ENCODE measurements around the gene CMSS1.

The CMSS1 gene

GRCh38 chr3:100044369-100044768 is 226.7 kb downstream of the CMSS1 start (continued):
- TF ChIP-seq ZNF8 (CRISPR knock-in tag; IDR thresholded peaks at IDR 0.05) (no peak), CSRNP3 (CRISPR knock-in tag; IDR thresholded peaks at IDR 0.05) (no peak), PPARA (CRISPR knock-in tag; IDR thresholded peaks at IDR 0.05; ENCODE audit: borderline replicate concordance) (no peak)

GRCh38 chr3:100045696-100046095 is 228.0 kb downstream of the CMSS1 start:
- ATAC-seq, result no peak
- no peak for TF ChIP-seq TCF4 (CRISPR knock-in tag; IDR thresholded peaks at IDR 0.05; ENCODE audit: borderline replicate concordance)
- TF ChIP-seq TSHZ2 (CRISPR knock-in tag; IDR thresholded peaks at IDR 0.05), result no peak
- no peak for TF ChIP-seq ARNTL (CRISPR knock-in tag; IDR thresholded peaks at IDR 0.05; ENCODE audit: borderline replicate concordance, low read depth)
- no peak for TF ChIP-seq ZNF8 (CRISPR knock-in tag; IDR thresholded peaks at IDR 0.05)
- no peak for TF ChIP-seq ZNF70 (CRISPR knock-in tag; IDR thresholded peaks at IDR 0.05)
- TF ChIP-seq CSRNP3 (CRISPR knock-in tag; IDR thresholded peaks at IDR 0.05), result no peak
- no peak for TF ChIP-seq CSDC2 (CRISPR knock-in tag; IDR thresholded peaks at IDR 0.05)
- no peak for TF ChIP-seq ZFP30 (CRISPR knock-in tag; IDR thresholded peaks at IDR 0.05)

- TF ChIP-seq CSRNP3 (CRISPR knock-in tag; IDR thresholded peaks at IDR 0.05), result no peak
- TF ChIP-seq GLIS3 (CRISPR knock-in tag; IDR thresholded peaks at IDR 0.05), result no peak
- TF ChIP-seq TSHZ2 (CRISPR knock-in tag; IDR thresholded peaks at IDR 0.05), result no peak
- TF ChIP-seq RARB (CRISPR knock-in tag; IDR thresholded peaks at IDR 0.05), result no peak
- no peak for TF ChIP-seq TOX (CRISPR knock-in tag; IDR thresholded peaks at IDR 0.05; ENCODE audit: borderline replicate concordance)
- TF ChIP-seq POU6F1 (CRISPR knock-in tag; IDR thresholded peaks at IDR 0.05; ENCODE audit: borderline replicate concordance, low read depth), result no peak
- no peak for TF ChIP-seq ZNF565 (CRISPR knock-in tag; conservative IDR thresholded peaks at IDR 0.05; ENCODE audit: low read depth)
- no peak for TF ChIP-seq CREB5 (CRISPR knock-in tag; IDR thresholded peaks at IDR 0.05; ENCODE audit: low read depth)
- no peak for TF ChIP-seq ESRRG (CRISPR knock-in tag; IDR thresholded peaks at IDR 0.05)
- no peak for TF ChIP-seq ZFP3 (CRISPR knock-in tag; IDR thresholded peaks at IDR 0.05)
- TF ChIP-seq TCF4 (CRISPR knock-in tag; IDR thresholded peaks at IDR 0.05; ENCODE audit: borderline replicate concordance), result no peak
- no peak for TF ChIP-seq PATZ1 (CRISPR knock-in tag; IDR thresholded peaks at IDR 0.05; ENCODE audit: borderline replicate concordance)
- no peak for TF ChIP-seq SNAI2 (CRISPR knock-in tag; IDR thresholded peaks at IDR 0.05)
- no peak for TF ChIP-seq ARNTL (CRISPR knock-in tag; IDR thresholded peaks at IDR 0.05; ENCODE audit: borderline replicate concordance, low read depth)
- no peak for TF ChIP-seq CSDC2 (CRISPR knock-in tag; IDR thresholded peaks at IDR 0.05)
- no peak for TF ChIP-seq ZNF8 (CRISPR knock-in tag; IDR thresholded peaks at IDR 0.05)
- no peak for TF ChIP-seq OSR1 (CRISPR knock-in tag; IDR thresholded peaks at IDR 0.05)
- no peak for TF ChIP-seq BACH2 (CRISPR knock-in tag; IDR thresholded peaks at IDR 0.05; ENCODE audit: borderline replicate concordance)
- ATAC-seq, result no peak
These were observed 229.3 kb downstream of the CMSS1 start for GRCh38 chr3:100046986-100047385.

All from SK-N-SH treated with all-trans-retinoic acid at 6 μM for 48 hours (cell line).